H1 (cell line): ENCODE data around the gene RAPGEF1. TPM values are rescaled to one million over a fixed set of nuclear protein-coding genes. Genes with fewer than 3 reads are reported as not detected.

ENCODE experiments used
- CTCF ChIA-PET: fragments of 300-600 bp; sonication (Branson Sonifier 250); formaldehyde crosslinking; loops from one replicate; lab custom pipeline; 2021; ENCODE audit not compliant: partially characterized antibody; lab: Charles Lee
- POLR2A ChIA-PET: fragments of 300-600 bp; sonication (Branson Sonifier 250); formaldehyde crosslinking; loops from one replicate; lab custom pipeline; 2021; ENCODE audit warnings: inconsistent platforms; ENCODE audit not compliant: partially characterized antibody; lab: Charles Lee
- DNase-seq, 2 experiments: peaks; one replicate each; pipeline versions ENCODE4 v3.0.0 to v3.0.0-alpha.2; 2010 to 2022; ENCODE audit warnings: low spot score in 2 of 2, low read depth in 1 of 2, mixed read lengths in 1 of 2
- FAIRE-seq: peaks from 2 replicates; lab custom pipeline; 2011; peaks lifted over from hg19 to GRCh38; lab: Jason Lieb, UNC
- H2AFZ ChIP-seq: 2 replicates; pipeline ENCODE4 v1.8.1; 2012; ENCODE audit warnings: low read length, inconsistent platforms
- H2AK5ac ChIP-seq: 2 replicates; pipeline ENCODE4 v1.6.1; 2013; ENCODE audit warnings: low read depth, low read length
- H2BK120ac ChIP-seq: replicated peaks from 2 replicates; pipeline ENCODE3; 2013; ENCODE audit warnings: low read depth, low read length, inconsistent platforms
- H2BK12ac ChIP-seq: 2 replicates; pipeline ENCODE4 v1.6.1; 2013; ENCODE audit warnings: low read depth, low read length
- H2BK15ac ChIP-seq: 2 replicates; pipeline ENCODE4 v1.6.1; 2013; ENCODE audit warnings: low read length
- H2BK20ac ChIP-seq: 2 replicates; pipeline ENCODE4 v1.6.1; 2013; ENCODE audit warnings: low read length
- H2BK5ac ChIP-seq: 2 replicates; pipeline ENCODE4 v1.6.1; 2013; ENCODE audit warnings: low read depth, low read length
- H3K14ac ChIP-seq: 2 replicates; pipeline ENCODE4 v1.6.1; 2013; ENCODE audit warnings: inconsistent platforms; ENCODE audit not compliant: insufficient read length
- H3K18ac ChIP-seq: 2 replicates; pipeline ENCODE4 v1.6.1; 2013; ENCODE audit warnings: low read length; ENCODE audit errors: extremely low read depth
- H3K23ac ChIP-seq: 2 replicates; pipeline ENCODE4 v1.6.1; 2013; ENCODE audit warnings: inconsistent platforms; ENCODE audit not compliant: insufficient read length
- H3K23me2 ChIP-seq: 2 replicates; pipeline ENCODE4 v1.6.1; 2013; ENCODE audit warnings: low read depth, low read length
- H3K27ac ChIP-seq: 2 replicates; pipeline ENCODE4 v1.6.1; 2011; ENCODE audit warnings: low read depth, low read length, inconsistent platforms
- H3K27me3 ChIP-seq, 4 experiments: replicated peaks in 1 of 4; 1 replicate in 1 of 4; 2 replicates in 3 of 4; pipeline versions ENCODE4 v1.6.1 to v1.8.1; 2011 to 2013; ENCODE audit warnings: low read length in 3 of 4, mild to moderate bottlenecking in 3 of 4, inconsistent platforms in 2 of 4, mixed read lengths in 2 of 4, moderate library complexity in 1 of 4; ENCODE audit not compliant: control insufficient read depth in 3 of 4, insufficient read depth in 3 of 4; ENCODE audit errors: extremely low read depth in 1 of 4
- H3K36me3 ChIP-seq, 4 experiments: 2 replicates each; pipeline versions ENCODE4 v1.6.1 to v1.8.1; 2011 to 2013; ENCODE audit warnings: mild to moderate bottlenecking in 4 of 4, low read length in 3 of 4, moderate library complexity in 2 of 4, control low read depth in 1 of 4, inconsistent platforms in 1 of 4; ENCODE audit not compliant: insufficient read depth in 4 of 4, control insufficient read depth in 2 of 4
- H3K4ac ChIP-seq: replicated peaks from 2 replicates; pipeline ENCODE3; 2013; ENCODE audit warnings: low read length, low read depth, mixed read lengths, inconsistent platforms; ENCODE audit not compliant: insufficient read length
- H3K4me1 ChIP-seq, 4 experiments: replicated peaks in 1 of 4; 1 replicate in 1 of 4; 2 replicates in 3 of 4; pipeline versions ENCODE4 v1.6.1 to v1.8.1; 2011 to 2013; ENCODE audit warnings: low read length in 3 of 4, inconsistent platforms in 2 of 4, mixed read lengths in 1 of 4; ENCODE audit not compliant: insufficient read depth in 4 of 4, control insufficient read depth in 3 of 4
- H3K4me2 ChIP-seq, 2 experiments: 2 replicates each; pipeline versions ENCODE4 v1.6.1 to v1.8.1; 2011 to 2013; ENCODE audit warnings: low read depth in 2 of 2, low read length in 2 of 2, control low read depth in 1 of 2, inconsistent platforms in 1 of 2, mild to moderate bottlenecking in 1 of 2; ENCODE audit not compliant: insufficient read depth in 1 of 2
- H3K4me3 ChIP-seq, 4 experiments: fragments of 200-600, 300-600 bp in 1 of 4; sonication (generic), shearing (Covaris generic), sonication (Bioruptor Twin) in 1 of 4; 2 replicates each; pipeline versions ENCODE4 v1.5.1 to v1.8.1; 2011 to 2016; ENCODE audit warnings: low read length in 4 of 4, low read depth in 3 of 4, control low read depth in 2 of 4, inconsistent platforms in 2 of 4, mild to moderate bottlenecking in 2 of 4, mixed read lengths in 1 of 4, moderate library complexity in 1 of 4; ENCODE audit not compliant: insufficient read depth in 2 of 4; ENCODE audit errors: extremely low read depth in 1 of 4
- H3K56ac ChIP-seq: replicated peaks from 2 replicates; pipeline ENCODE3; 2013; ENCODE audit warnings: low read depth, mild to moderate bottlenecking, mixed read lengths, low read length, inconsistent platforms; ENCODE audit not compliant: insufficient read length
- H3K79me1 ChIP-seq: 2 replicates; pipeline ENCODE4 v1.6.1; 2013; ENCODE audit warnings: low read depth, low read length, control low read depth
- H3K79me2 ChIP-seq, 2 experiments: 2 replicates each; pipeline versions ENCODE4 v1.6.1 to v1.8.1; 2012 to 2013; ENCODE audit warnings: low read length in 2 of 2, mild to moderate bottlenecking in 2 of 2, inconsistent platforms in 1 of 2; ENCODE audit not compliant: insufficient read depth in 2 of 2, control insufficient read depth in 1 of 2
- H3K9ac ChIP-seq, 4 experiments: replicated peaks in 1 of 4; 1 replicate in 1 of 4; 2 replicates in 3 of 4; pipeline versions ENCODE4 v1.6.1 to v1.8.1; 2011 to 2013; ENCODE audit warnings: low read depth in 3 of 4, low read length in 3 of 4, control low read depth in 2 of 4, mild to moderate bottlenecking in 2 of 4, moderate library complexity in 2 of 4, inconsistent platforms in 1 of 4; ENCODE audit errors: extremely low read depth in 1 of 4
- H3K9me3 ChIP-seq, 2 experiments: 2 replicates each; pipeline versions ENCODE4 v1.6.1 to v1.8.1; 2012 to 2013; ENCODE audit warnings: mild to moderate bottlenecking in 2 of 2, moderate library complexity in 2 of 2, control low read depth in 1 of 2, inconsistent platforms in 1 of 2, low read depth in 1 of 2, low read length in 1 of 2, mixed read lengths in 1 of 2; ENCODE audit not compliant: insufficient read depth in 2 of 2
- H4K20me1 ChIP-seq, 2 experiments: replicated peaks in 1 of 2; 2 replicates each; pipeline versions ENCODE3 to v1.8.1; 2011 to 2013; ENCODE audit warnings: inconsistent platforms in 2 of 2, low read length in 2 of 2, mild to moderate bottlenecking in 1 of 2; ENCODE audit not compliant: insufficient read depth in 2 of 2, control insufficient read depth in 1 of 2
- H4K5ac ChIP-seq: 2 replicates; pipeline ENCODE4 v1.6.1; 2013; ENCODE audit warnings: low read length, low read depth, mixed read lengths, inconsistent platforms; ENCODE audit not compliant: insufficient read length
- H4K8ac ChIP-seq: 2 replicates; pipeline ENCODE4 v1.8.0; 2013; ENCODE audit warnings: mild to moderate bottlenecking, moderate library complexity, low read length, inconsistent platforms; ENCODE audit not compliant: insufficient read depth; ENCODE audit errors: extremely low read depth
- H4K91ac ChIP-seq: replicated peaks from 2 replicates; pipeline ENCODE3; 2013; ENCODE audit warnings: low read length, mixed read lengths, inconsistent platforms; ENCODE audit not compliant: insufficient read length
- CBX5 ChIP-seq: fragments of 300-800, 300-1000 bp; sonication (generic); IDR thresholded peaks from 2 replicates; pipeline ENCODE4 v1.7.1; 2016; ENCODE audit warnings: antibody characterized with exemption, low read length, low read depth
- CHD1 ChIP-seq: IDR thresholded peaks from 2 replicates; pipeline ENCODE4 v1.6.1; 2012; ENCODE audit warnings: low read depth, low read length, improper control_type of control experiment
- EGR1 ChIP-seq: IDR thresholded peaks from 2 replicates; pipeline ENCODE4 v1.6.1; 2011; ENCODE audit warnings: low read depth, low read length, borderline replicate concordance
- EZH2 ChIP-seq: fragments of 200-600 bp; sonication (generic); IDR thresholded peaks from 2 replicates; pipeline ENCODE4 v1.7.1; 2012; ENCODE audit warnings: low read depth, mild to moderate bottlenecking, moderate library complexity, low read length, inconsistent platforms; ENCODE audit not compliant: severe bottlenecking
- HDAC6 ChIP-seq: IDR thresholded peaks from one replicate; pipeline ENCODE4 v1.7.1; 2012; ENCODE audit warnings: low read depth, mild to moderate bottlenecking, inconsistent platforms, low read length, moderate library complexity
- KDM4A ChIP-seq: IDR thresholded peaks from one replicate; pipeline ENCODE4 v1.7.1; 2012; ENCODE audit warnings: low read depth, mild to moderate bottlenecking, moderate library complexity, low read length, inconsistent platforms; ENCODE audit not compliant: severe bottlenecking
- POLR2A ChIP-seq, 2 experiments: IDR thresholded peaks; 1 replicate in 1 of 2; 2 replicates in 1 of 2; pipeline ENCODE4 v1.6.1; 2011; ENCODE audit warnings: low read depth in 2 of 2, low read length in 2 of 2, mild to moderate bottlenecking in 2 of 2; ENCODE audit errors: control extremely low read depth in 1 of 2
- SP2 ChIP-seq: IDR thresholded peaks from 2 replicates; pipeline ENCODE4 v1.6.1; 2012; ENCODE audit warnings: mild to moderate bottlenecking, low read length, inconsistent platforms
- TAF1 ChIP-seq: IDR thresholded peaks from 2 replicates; pipeline ENCODE4 v1.6.1; 2011; ENCODE audit warnings: mild to moderate bottlenecking, low read depth, low read length
- ZNF274 ChIP-seq: IDR thresholded peaks from 2 replicates; pipeline ENCODE4 v1.7.0; 2012; ENCODE audit warnings: low read length, borderline replicate concordance; ENCODE audit errors: extremely low read depth
- WGBS, 2 experiments: shearing (Covaris generic) in 1 of 2; methylation state at CpG; one replicate each; pipeline versions ENCODE4 v1.1.6 to v1.1.7; 2013 to 2015; ENCODE audit warnings: low lambda C conversion rate in 2 of 2, mixed read lengths in 2 of 2, inconsistent platforms in 1 of 2, low coverage in 1 of 2, missing lambda C conversion rate in 1 of 2; ENCODE audit not compliant: insufficient replicate concordance in 2 of 2, insufficient coverage in 1 of 2, insufficient read length in 1 of 2; ENCODE audit errors: extremely low coverage in 1 of 2, missing lambda C conversion rate in 1 of 2; 5-methylcytosine and 5-hydroxymethylcytosine counted together
- polyA plus RNA-seq, 7 experiments: library from polyadenylated mRNA; depleted of rRNA in 3 of 7; stranded (reverse) in 5 of 7; unstranded in 2 of 7; fragments of >200 nt in 5 of 7; fragments of 200-250 nt in 2 of 7; gene quantifications; 1 replicate in 5 of 7; 2 replicates in 1 of 7; 4 replicates in 1 of 7; pipeline versions ENCODE4 v1.2.1 to v1.2.3, GENCODE V29; 2011 to 2013; ENCODE audit warnings: missing spikeins in 2 of 7, mixed read lengths in 2 of 7
- total RNA-seq: library from RNA; stranded (reverse); fragmentation: NEBNext Ultra II Directional; extraction: Animal tissue kit (Norgen Biotek cat#: 25700); gene quantifications from 2 replicates; pipeline ENCODE4 v1.2.1, GENCODE V29; 2021

RAPGEF1 gene
- total and polyA plus RNA-seq, 2 of the 8 experiments (the other 6 are each of a cell fraction or from before 2014, with no cell fraction given): 29.7 to 78.9 TPM

- POLR2A ChIA-PET: no interaction called here
- no peak overlapping the region for H2AK5ac ChIP-seq
- no peak overlapping the region for H4K8ac ChIP-seq
- no peak overlapping the region for H3K14ac ChIP-seq
- H3K27ac ChIP-seq: no peak overlapping the region
- CTCF ChIA-PET: interaction anchor here (1.3 kb wide), 1 partner anchor 17 kb away, joined by 3 read pairs; no protein-coding TSS in a partner anchor
- H3K4me3 ChIP-seq: no peak overlapping the region
- no peak overlapping the region for H3K4ac ChIP-seq
- no peaks in the 10 kb centered on the region; a peak in 1 of 8 replicates for H3K36me3 ChIP-seq
- H3K23ac ChIP-seq: no peak overlapping the region
- H3K9ac ChIP-seq: no peak overlapping the region
- no peak overlapping the region for H2BK20ac ChIP-seq
- H3K56ac ChIP-seq: no peak overlapping the region
- H2BK12ac ChIP-seq: no peak overlapping the region
- peaks cover 0 to 70% of the 10 kb centered on the region in 2 experiments; a peak in 2 of 4 replicates for H3K79me2 ChIP-seq
- no peak overlapping the region for H4K91ac ChIP-seq
- H3K4me1 ChIP-seq: peaks cover 21 to 52% (median 39%) of the 10 kb centered on the region in 4 experiments
- no peak overlapping the region for H2BK5ac ChIP-seq
- H2AFZ ChIP-seq: no peak overlapping the region
- no peak overlapping the region for H4K5ac ChIP-seq
- H3K18ac ChIP-seq: no peak overlapping the region
- no peaks in the 10 kb centered on the region; the same call in 1 of the 2 replicates for H3K79me1 ChIP-seq
- H3K9me3 ChIP-seq: no peaks in the 10 kb centered on the region
- H3K4me2 ChIP-seq: no peak overlapping the region
- no peaks in the 10 kb centered on the region for H3K23me2 ChIP-seq
- peaks cover 0 to 4% of the 10 kb centered on the region in 2 experiments for H4K20me1 ChIP-seq
- no peak overlapping the region for H2BK15ac ChIP-seq
- no peaks in the 10 kb centered on the region for H3K27me3 ChIP-seq
- FAIRE-seq: no peak
- DNase-seq: no peak
- WGBS, 2 experiments: 93% methylated on average over 1 of the region's 1 CpG; no CpG with 5 or more reads in 1 of the 2 experiments
- no peak overlapping the region for H2BK120ac ChIP-seq
- TF ChIP-seq ZNF274 (no peak), CHD1 (no peak), KDM4A (no peak), EGR1 (no peak), POLR2A (IDR thresholded peaks at IDR 0.05; ENCODE audit: control extremely low read depth in 1 of 2, low read depth in 2 of 2, low read length in 2 of 2) (no peak), EZH2 (no peak), HDAC6 (no peak), CBX5 (no peak), SP2 (no peak), TAF1 (no peak)
Observed at GRCh38 chr9:131673068-131673467, 66.8 kb downstream of the RAPGEF1 start.
